Activated B cell treated with CpG ODN at 0.5 μM for 24 hours (primary cell): ENCODE results near the gene NPHP4. TPM values are rescaled to one million over a fixed set of nuclear protein-coding genes. Genes with fewer than 3 reads are reported as not detected.

Experiments
- ATAC-seq: fragments of 200-7000 bp; cut with Tn5 transposase; one replicate; pipeline ENCODE4 v1.10.0; 2021; ENCODE audit warnings: low read depth, mild to moderate bottlenecking, moderate library complexity
- CTCF ChIA-PET: fragments of 350-600 bp; sonication (Branson Sonifier 250); formaldehyde crosslinking; loops from one replicate; lab custom pipeline; 2021; ENCODE audit warnings: antibody characterized with exemption; lab: Charles Lee
- POLR2A ChIA-PET: fragments of 350-600 bp; sonication (Branson Sonifier 250); formaldehyde crosslinking; loops from one replicate; lab custom pipeline; 2021; ENCODE audit warnings: antibody characterized with exemption; lab: Charles Lee
- DNase-seq: peaks from one replicate; pipeline ENCODE4 v3.0.0; 2022
- H3K27ac Mint-ChIP-seq: one replicate; pipeline ENCODE4 v1.8.0; 2020; ENCODE audit warnings: mixed read lengths
- H3K27me3 Mint-ChIP-seq: one replicate; pipeline ENCODE4 v1.8.0; 2021; ENCODE audit warnings: mixed read lengths
- H3K36me3 Mint-ChIP-seq: one replicate; pipeline ENCODE4 v1.8.0; 2021; ENCODE audit warnings: low read depth, mixed read lengths
- H3K4me1 Mint-ChIP-seq: one replicate; pipeline ENCODE4 v1.8.0; 2021; ENCODE audit warnings: mixed read lengths
- H3K4me3 Mint-ChIP-seq: one replicate; pipeline ENCODE4 v1.8.0; 2020; ENCODE audit warnings: mild to moderate bottlenecking, mixed read lengths
- H3K9me3 Mint-ChIP-seq: one replicate; pipeline ENCODE4 v1.8.0; 2020; ENCODE audit warnings: mixed read lengths
- intact Hi-C: fragments of 100-400 bp; cut with micrococcal nuclease; formaldehyde crosslinking; loops from one replicate; pipeline ENCODE4 v1.15.1; 2024
- total RNA-seq: library from RNA; stranded (reverse); gene quantifications from 2 replicates; pipeline ENCODE4 v1.2.3, GENCODE V29; 2022
- TF ChIP-seq, protein P1 (sequence below): fragments of 200-600 bp; IDR thresholded peaks from one replicate; pipeline ENCODE4 v1.8.0; 2022; ENCODE audit warnings: antibody characterized with exemption, mild to moderate bottlenecking

The NPHP4 gene
- total RNA-seq, 1 donor from 2014 or later, result 8.0 TPM

DNA sequence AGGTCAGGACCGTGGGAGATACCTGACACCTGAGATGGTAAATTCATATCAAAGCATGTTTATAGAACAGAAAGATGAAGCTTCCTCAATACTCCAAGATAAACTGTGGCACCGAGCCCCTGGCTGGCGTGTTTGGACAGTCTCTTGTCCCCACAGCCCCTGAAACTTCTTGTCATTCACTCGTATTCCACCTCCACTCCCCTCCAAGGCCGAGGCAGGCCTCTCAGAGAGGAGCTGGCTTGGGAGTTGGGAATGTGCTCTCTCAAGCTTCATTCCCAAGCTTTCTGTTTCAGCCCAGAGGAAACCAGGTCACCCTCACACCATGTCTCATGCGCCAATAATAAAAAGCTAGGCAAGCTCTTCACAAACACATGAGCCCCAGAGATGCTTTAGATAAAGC lies 86.1 kb downstream of the NPHP4 start:
- ChIA-PET POLR2A (no interaction called here), CTCF (no interaction called here)
- DNase-seq (no peak), ATAC-seq (no peak)
- Mint-ChIP-seq H3K27me3 (no peaks in the 10 kb centered on the region), H3K36me3 (peaks cover 10% of the 10 kb centered on the region), H3K4me3 (no peak overlapping the region), H3K9me3 (no peaks in the 10 kb centered on the region), H3K4me1 (no peaks in the 10 kb centered on the region), H3K27ac (no peak overlapping the region)
- intact Hi-C loops, result no loop called here
- TF ChIP-seq, protein P1, sequence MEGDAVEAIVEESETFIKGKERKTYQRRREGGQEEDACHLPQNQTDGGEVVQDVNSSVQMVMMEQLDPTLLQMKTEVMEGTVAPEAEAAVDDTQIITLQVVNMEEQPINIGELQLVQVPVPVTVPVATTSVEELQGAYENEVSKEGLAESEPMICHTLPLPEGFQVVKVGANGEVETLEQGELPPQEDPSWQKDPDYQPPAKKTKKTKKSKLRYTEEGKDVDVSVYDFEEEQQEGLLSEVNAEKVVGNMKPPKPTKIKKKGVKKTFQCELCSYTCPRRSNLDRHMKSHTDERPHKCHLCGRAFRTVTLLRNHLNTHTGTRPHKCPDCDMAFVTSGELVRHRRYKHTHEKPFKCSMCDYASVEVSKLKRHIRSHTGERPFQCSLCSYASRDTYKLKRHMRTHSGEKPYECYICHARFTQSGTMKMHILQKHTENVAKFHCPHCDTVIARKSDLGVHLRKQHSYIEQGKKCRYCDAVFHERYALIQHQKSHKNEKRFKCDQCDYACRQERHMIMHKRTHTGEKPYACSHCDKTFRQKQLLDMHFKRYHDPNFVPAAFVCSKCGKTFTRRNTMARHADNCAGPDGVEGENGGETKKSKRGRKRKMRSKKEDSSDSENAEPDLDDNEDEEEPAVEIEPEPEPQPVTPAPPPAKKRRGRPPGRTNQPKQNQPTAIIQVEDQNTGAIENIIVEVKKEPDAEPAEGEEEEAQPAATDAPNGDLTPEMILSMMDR, result no peak

DNA sequence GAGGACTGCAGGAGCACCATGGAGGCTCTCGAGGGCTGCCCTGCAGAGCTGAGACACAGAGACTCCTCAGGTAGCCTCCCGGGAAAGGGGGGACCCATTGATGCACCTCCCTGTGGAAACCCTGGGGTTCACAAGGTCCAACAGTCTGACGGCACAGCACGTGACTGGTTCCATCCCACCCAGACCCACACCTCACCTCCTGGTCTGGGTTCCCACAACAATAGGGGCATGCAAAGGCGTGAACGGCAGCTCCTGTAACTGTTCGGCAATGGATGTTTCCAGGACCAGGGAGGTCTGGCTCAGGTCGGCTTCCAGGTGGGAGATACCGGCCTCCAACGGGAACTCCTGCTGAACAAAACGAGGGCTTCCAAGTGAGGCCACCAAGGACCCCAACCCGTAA lies 86.8 kb downstream of the NPHP4 start:
- POLR2A ChIA-PET, result no interaction called here
- no peaks in the 10 kb centered on the region for H3K27me3 Mint-ChIP-seq
- CTCF ChIA-PET, result no interaction called here
- no peak overlapping the region for H3K4me3 Mint-ChIP-seq
- intact Hi-C loops, result no loop called here
- DNase-seq (no peak), ATAC-seq (no peak)
- no peak overlapping the region for H3K27ac Mint-ChIP-seq
- no peaks in the 10 kb centered on the region for H3K4me1 Mint-ChIP-seq
- no peaks in the 10 kb centered on the region for H3K9me3 Mint-ChIP-seq
- TF ChIP-seq, protein P1, result no peak
- H3K36me3 Mint-ChIP-seq, result peaks cover 10% of the 10 kb centered on the region

DNA sequence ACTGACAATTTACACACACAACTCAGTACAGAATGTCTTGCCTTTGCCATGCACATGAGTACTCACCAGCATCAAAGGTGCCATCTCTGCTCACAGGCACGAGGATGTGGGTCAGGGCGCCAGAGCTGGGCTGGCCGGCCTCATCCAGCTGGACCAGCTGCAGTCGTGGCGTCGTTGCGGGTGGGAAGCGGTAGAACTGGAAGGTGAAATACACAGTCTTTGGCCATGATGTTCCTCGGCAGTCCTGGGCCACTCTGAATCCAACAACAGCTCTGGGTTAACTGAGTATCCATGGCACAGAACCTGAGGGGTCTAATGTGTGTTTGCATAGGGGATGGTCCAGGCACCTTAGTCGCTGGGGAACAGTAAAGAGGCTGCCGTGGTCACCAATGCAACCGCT lies 87.7 kb downstream of the NPHP4 start:
- ChIA-PET CTCF (no interaction called here), POLR2A (no interaction called here)
- Mint-ChIP-seq H3K36me3 (peaks cover 10% of the 10 kb centered on the region), H3K9me3 (no peaks in the 10 kb centered on the region), H3K27me3 (no peaks in the 10 kb centered on the region), H3K4me3 (no peak overlapping the region), H3K4me1 (no peaks in the 10 kb centered on the region), H3K27ac (no peak overlapping the region)
- intact Hi-C loops, result no loop called here
- TF ChIP-seq, protein P1, result no peak
- no peak for ATAC-seq
- DNase-seq, result no peak

DNA sequence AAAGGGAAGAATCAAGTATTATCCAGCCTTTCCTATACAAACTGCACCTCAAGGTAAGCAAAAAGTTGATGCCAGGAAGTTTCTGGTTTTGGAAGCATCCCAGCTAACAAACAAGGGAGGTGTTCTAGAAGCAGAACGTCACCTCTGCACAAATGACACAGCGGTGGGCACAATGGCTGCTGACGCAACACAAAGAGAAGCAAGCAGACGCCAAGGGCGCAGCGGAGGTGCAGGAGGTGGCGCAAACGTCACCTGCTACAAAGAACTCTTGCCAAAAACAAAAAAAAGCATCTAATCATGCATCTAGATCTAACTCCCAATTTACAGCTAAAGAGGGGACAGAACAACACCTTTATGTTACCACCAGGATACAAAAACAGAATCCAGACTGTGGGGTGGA lies 88.5 kb downstream of the NPHP4 start:
- Mint-ChIP-seq H3K27ac (no peak overlapping the region), H3K9me3 (no peaks in the 10 kb centered on the region), H3K36me3 (peaks cover 10% of the 10 kb centered on the region), H3K4me1 (no peaks in the 10 kb centered on the region), H3K27me3 (no peaks in the 10 kb centered on the region), H3K4me3 (no peak overlapping the region)
- ChIA-PET POLR2A (no interaction called here), CTCF (no interaction called here)
- ATAC-seq (no peak), DNase-seq (no peak)
- TF ChIP-seq, protein P1, result no peak
- intact Hi-C loops, result no loop called here

DNA sequence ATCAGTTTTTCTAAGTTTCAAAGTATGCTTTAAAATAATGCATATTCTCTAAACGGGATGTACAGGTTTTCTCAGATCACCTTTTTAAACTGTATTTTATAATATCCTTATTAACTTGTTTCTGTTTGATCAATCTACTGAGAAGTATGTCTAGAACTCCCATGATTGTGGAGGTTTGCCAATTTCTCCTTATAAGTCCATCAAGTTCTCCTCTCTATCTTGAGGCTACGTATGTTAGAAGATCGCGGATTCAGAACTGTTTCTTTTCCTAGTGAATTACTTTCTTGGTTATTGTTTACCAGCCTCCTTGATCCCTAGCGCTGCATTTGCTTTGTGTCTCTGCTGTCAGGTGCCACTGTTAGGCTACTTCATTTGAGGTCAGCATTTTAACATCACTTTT lies 89.2 kb downstream of the NPHP4 start:
- Mint-ChIP-seq H3K9me3 (no peaks in the 10 kb centered on the region), H3K27ac (no peak overlapping the region), H3K4me1 (no peaks in the 10 kb centered on the region), H3K27me3 (no peaks in the 10 kb centered on the region), H3K36me3 (peaks cover 10% of the 10 kb centered on the region), H3K4me3 (no peak overlapping the region)
- POLR2A ChIA-PET, result no interaction called here
- CTCF ChIA-PET, result no interaction called here
- ATAC-seq (no peak), DNase-seq (no peak)
- TF ChIP-seq, protein P1, result no peak
- intact Hi-C loops, result no loop called here
